Immature natural killer cell (primary cell): ENCODE data around the gene SMS. TPM values are rescaled to one million over a fixed set of nuclear protein-coding genes. Genes with fewer than 3 reads are reported as not detected.

Source experiments
- DNase-seq, 3 donors: peaks; one replicate each; pipeline ENCODE4 v3.0.0; 2022; ENCODE audit warnings: mixed read lengths in 1 of 3
- H3K27ac Mint-ChIP-seq, 6 donors: one replicate each; pipeline ENCODE4 v1.8.0; 2020; ENCODE audit warnings: mixed read lengths in 6 of 6, mild to moderate bottlenecking in 5 of 6, inconsistent platforms in 4 of 6, moderate library complexity in 3 of 6
- H3K27me3 Mint-ChIP-seq, 3 donors: one replicate each; pipeline ENCODE4 v1.8.0; 2020 to 2021; ENCODE audit warnings: low read depth in 3 of 3, mild to moderate bottlenecking in 3 of 3, mixed read lengths in 3 of 3, moderate library complexity in 3 of 3, inconsistent platforms in 1 of 3
- H3K36me3 Mint-ChIP-seq, 3 donors: one replicate each; pipeline ENCODE4 v1.8.0; 2020; ENCODE audit warnings: mixed read lengths in 3 of 3, inconsistent platforms in 2 of 3, mild to moderate bottlenecking in 2 of 3
- H3K4me1 Mint-ChIP-seq, 2 donors: one replicate each; pipeline ENCODE4 v1.8.0; 2020; ENCODE audit warnings: inconsistent platforms in 2 of 2, mild to moderate bottlenecking in 2 of 2, mixed read lengths in 2 of 2, moderate library complexity in 1 of 2
- H3K4me3 Mint-ChIP-seq, 5 donors: one replicate each; pipeline ENCODE4 v1.8.0; 2020; ENCODE audit warnings: mild to moderate bottlenecking in 5 of 5, mixed read lengths in 5 of 5, inconsistent platforms in 3 of 5, moderate library complexity in 3 of 5
- H3K9me3 Mint-ChIP-seq, 6 donors: one replicate each; pipeline ENCODE4 v1.8.0; 2020; ENCODE audit warnings: mild to moderate bottlenecking in 6 of 6, mixed read lengths in 6 of 6, inconsistent platforms in 4 of 6, moderate library complexity in 3 of 6
- polyA plus RNA-seq, 3 donors: library from polyadenylated mRNA; unstranded; fragments of 300-500 nt; fragmentation: Illumina TruSeq; gene quantifications; one replicate each; pipeline ENCODE4 v1.2.3, GENCODE V29; 2021

SMS gene
- polyA plus RNA-seq, 3 donors from 2014 or later: 42.6 to 84.1 (median 55.7) TPM

DNA sequence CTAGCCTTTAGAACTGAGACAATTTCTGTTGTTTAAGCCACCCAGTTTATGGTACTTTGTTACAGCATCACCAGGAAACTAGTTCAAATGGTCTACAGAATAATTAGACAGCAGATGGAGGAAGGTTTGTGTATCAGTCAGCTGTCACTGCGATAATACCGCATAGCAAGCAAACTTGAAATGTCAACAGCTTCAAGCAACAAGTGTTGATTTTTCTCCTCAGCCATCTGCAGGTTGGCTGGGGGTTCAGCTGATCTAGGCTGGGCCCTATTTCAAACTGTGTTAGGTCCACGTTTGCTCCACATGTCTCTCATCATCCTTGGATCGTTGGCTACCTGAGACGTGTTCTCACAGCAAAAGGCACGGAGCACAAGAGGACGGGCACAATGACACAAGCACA is 72.4 kb downstream of the SMS start:
- no peak overlapping the region for H3K27ac Mint-ChIP-seq
- H3K4me1 Mint-ChIP-seq: no peaks in the 10 kb centered on the region
- DNase-seq: no peak
- no peaks in the 10 kb centered on the region for H3K36me3 Mint-ChIP-seq
- H3K27me3 Mint-ChIP-seq: peaks cover 0 to 2% (median 2%) of the 10 kb centered on the region in 3 donors
- H3K4me3 Mint-ChIP-seq: no peak overlapping the region
- H3K9me3 Mint-ChIP-seq: no peaks in the 10 kb centered on the region

DNA sequence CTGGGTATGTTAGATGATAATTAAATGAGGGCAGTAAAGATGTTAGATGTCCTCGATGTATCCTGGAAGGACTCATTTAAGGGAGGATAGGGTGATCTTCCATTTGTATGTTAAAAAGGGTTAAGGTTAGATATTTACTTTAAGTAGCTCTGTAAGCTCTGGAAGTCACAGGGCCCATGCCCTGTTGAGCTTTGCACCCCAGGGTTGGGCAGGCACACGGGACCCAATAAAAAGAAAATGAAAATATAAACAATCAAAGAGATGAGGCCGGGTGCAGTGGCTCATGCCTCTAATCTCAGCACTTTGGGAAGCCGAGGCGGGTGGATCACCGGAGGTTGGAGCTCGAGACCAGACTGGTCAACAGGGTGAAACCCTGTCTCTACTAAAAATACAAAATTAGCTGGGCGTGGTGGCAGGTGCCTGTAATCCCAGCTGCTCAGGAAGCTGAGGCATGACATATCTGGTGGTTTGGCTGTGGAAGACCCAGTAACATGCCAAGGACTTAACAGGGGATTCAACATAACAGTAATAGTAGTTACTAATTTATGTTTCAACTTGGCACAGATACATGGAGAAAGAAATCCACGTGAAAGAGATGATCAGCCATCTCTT is 74.7 kb downstream of the SMS start:
- H3K27ac Mint-ChIP-seq: no peak overlapping the region
- no peak overlapping the region for H3K4me3 Mint-ChIP-seq
- no peak for DNase-seq
- H3K27me3 Mint-ChIP-seq: peaks cover 2 to 4% (median 2%) of the 10 kb centered on the region in 3 donors
- no peaks in the 10 kb centered on the region for H3K36me3 Mint-ChIP-seq
- H3K4me1 Mint-ChIP-seq: no peaks in the 10 kb centered on the region
- no peaks in the 10 kb centered on the region for H3K9me3 Mint-ChIP-seq

DNA sequence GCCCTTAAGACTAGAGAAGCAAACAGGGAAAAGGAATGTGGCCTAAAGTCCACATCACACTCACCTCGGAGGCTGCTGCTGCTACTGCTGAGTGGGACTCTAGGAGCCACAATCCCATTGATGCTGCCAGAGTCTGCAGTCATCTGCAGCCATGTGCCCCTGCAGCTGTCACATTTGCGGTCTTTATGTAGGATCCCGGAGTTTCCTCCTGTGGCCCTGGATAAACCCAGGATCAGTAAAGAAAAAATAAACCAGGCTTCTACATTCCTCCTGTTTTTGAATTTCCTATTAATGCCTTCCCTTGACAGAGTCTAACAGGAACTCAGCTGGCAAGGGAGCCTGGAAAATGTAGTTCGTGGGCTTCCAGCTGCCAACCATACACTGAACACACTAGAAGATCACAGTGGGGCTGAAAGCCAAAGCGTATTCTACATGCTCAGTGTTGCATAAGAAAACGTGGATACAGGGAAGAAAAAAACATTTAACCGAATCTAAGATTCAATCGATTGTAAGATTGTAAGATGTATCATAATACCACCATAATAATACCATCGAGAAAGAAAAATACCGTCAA is 81.3 kb downstream of the SMS start:
- H3K4me3 Mint-ChIP-seq: no peak overlapping the region
- no peak for DNase-seq
- H3K27me3 Mint-ChIP-seq: peaks cover 3 to 6% (median 4%) of the 10 kb centered on the region in 3 donors
- H3K4me1 Mint-ChIP-seq: no peaks in the 10 kb centered on the region
- H3K36me3 Mint-ChIP-seq: no peaks in the 10 kb centered on the region
- no peaks in the 10 kb centered on the region for H3K9me3 Mint-ChIP-seq
- no peak overlapping the region for H3K27ac Mint-ChIP-seq

DNA sequence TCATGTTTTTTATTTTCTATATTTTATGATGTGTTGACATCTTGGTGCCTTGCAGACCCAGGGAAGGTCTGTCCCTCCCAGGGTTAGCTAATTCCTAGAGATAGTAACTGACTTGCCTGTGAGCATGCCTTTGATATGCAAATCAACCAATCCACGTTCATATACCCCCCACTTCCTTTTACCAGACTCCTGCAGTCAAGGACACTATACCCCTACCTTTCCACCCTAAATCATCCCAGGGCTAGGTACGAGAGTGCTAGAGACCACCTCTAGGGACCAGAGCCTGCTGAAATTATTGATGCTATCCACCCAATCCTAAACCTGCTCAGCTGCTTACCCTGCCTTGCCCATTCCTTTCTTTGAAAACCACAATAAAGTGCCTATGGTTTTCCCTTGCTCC is 84.1 kb downstream of the SMS start:
- no peaks in the 10 kb centered on the region for H3K4me1 Mint-ChIP-seq
- no peak for DNase-seq
- no peak overlapping the region for H3K27ac Mint-ChIP-seq
- peaks cover 2 to 4% (median 3%) of the 10 kb centered on the region in 3 donors for H3K27me3 Mint-ChIP-seq
- H3K4me3 Mint-ChIP-seq: no peak overlapping the region
- H3K9me3 Mint-ChIP-seq: no peaks in the 10 kb centered on the region
- H3K36me3 Mint-ChIP-seq: no peaks in the 10 kb centered on the region

GRCh38 chrX:22025751-22026150 is 85.2 kb downstream of the SMS start:
- Mint-ChIP-seq H3K27ac (no peak overlapping the region), H3K9me3 (no peaks in the 10 kb centered on the region), H3K36me3 (no peaks in the 10 kb centered on the region), H3K27me3 (peaks cover 2 to 4% (median 3%) of the 10 kb centered on the region in 3 donors), H3K4me1 (no peaks in the 10 kb centered on the region), H3K4me3 (no peak overlapping the region)
- no peak for DNase-seq

GRCh38 chrX:22026731-22027130 is 86.2 kb downstream of the SMS start:
- H3K4me1 Mint-ChIP-seq: no peaks in the 10 kb centered on the region
- H3K27me3 Mint-ChIP-seq: peaks cover 0 to 2% (median 0%) of the 10 kb centered on the region in 3 donors
- H3K4me3 Mint-ChIP-seq: no peak overlapping the region
- H3K27ac Mint-ChIP-seq: no peak overlapping the region
- H3K36me3 Mint-ChIP-seq: no peaks in the 10 kb centered on the region
- H3K9me3 Mint-ChIP-seq: no peaks in the 10 kb centered on the region
- no peak for DNase-seq

GRCh38 chrX:22032084-22032483 is 91.6 kb downstream of the SMS start, which contains the start of gene PHEX:
TSS of gene PHEX (plus strand) at chrX:22032325. CDS start at chrX:22033006, 681 bp downstream.
- Mint-ChIP-seq H3K27me3 (peaks cover 0 to 3% (median 0%) of the 10 kb centered on the region in 3 donors), H3K9me3 (no peaks in the 10 kb centered on the region), H3K27ac (no peak within 1 kb of the TSS), H3K4me1 (no peaks in the 10 kb centered on the region), H3K36me3 (no peaks in the 10 kb centered on the region), H3K4me3 (no peak within 1 kb of the TSS)
- DNase-seq: no peak

DNA sequence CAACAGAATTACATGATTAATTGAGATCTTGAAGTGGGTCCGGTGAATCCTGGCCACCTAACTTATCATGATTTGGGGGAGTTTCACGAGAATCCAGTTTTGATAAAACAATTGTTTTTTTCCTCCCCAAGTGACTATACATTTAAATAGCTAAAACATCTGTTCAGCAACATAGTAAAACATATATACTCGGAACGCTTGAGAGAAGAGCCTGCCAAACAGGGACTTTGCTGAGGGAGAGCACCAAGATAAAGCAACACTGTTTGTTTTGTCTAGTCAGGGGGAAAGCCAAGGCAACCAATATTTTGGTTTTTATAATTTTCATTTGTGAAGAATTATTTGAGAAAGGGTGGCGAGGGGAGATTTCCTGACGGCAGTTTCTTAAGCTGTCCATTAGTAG is 92.0 kb downstream of the SMS start:
- no peak overlapping the region for H3K4me3 Mint-ChIP-seq
- H3K9me3 Mint-ChIP-seq: no peaks in the 10 kb centered on the region
- H3K27ac Mint-ChIP-seq: no peak overlapping the region
- H3K27me3 Mint-ChIP-seq: peaks cover 0 to 3% (median 0%) of the 10 kb centered on the region in 3 donors
- no peak for DNase-seq
- H3K4me1 Mint-ChIP-seq: no peaks in the 10 kb centered on the region
- H3K36me3 Mint-ChIP-seq: no peaks in the 10 kb centered on the region

DNA sequence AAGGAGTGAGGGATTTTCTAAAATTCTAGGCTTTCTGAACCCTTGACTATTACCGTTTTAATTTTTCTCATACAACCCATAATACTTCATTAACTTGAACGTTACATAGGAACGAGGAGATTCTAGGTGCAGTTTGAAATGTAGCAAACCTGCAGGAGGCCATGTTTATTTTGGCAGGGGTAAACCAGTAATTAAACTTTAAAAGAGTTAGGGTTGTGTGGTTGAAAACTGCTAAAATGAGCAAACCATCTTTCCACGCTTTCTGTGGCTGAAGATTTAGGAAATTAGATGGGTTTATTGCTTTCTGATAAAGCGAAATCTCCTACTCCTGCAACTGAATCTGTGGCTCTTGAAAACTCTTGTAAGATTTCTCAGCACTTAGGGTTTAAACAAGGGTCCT is 93.3 kb downstream of the SMS start:
- no peak for DNase-seq
- no peak overlapping the region for H3K27ac Mint-ChIP-seq
- no peaks in the 10 kb centered on the region for H3K4me1 Mint-ChIP-seq
- no peaks in the 10 kb centered on the region for H3K36me3 Mint-ChIP-seq
- H3K9me3 Mint-ChIP-seq: no peaks in the 10 kb centered on the region
- peaks cover 0 to 3% (median 0%) of the 10 kb centered on the region in 3 donors for H3K27me3 Mint-ChIP-seq
- no peak overlapping the region for H3K4me3 Mint-ChIP-seq

DNA sequence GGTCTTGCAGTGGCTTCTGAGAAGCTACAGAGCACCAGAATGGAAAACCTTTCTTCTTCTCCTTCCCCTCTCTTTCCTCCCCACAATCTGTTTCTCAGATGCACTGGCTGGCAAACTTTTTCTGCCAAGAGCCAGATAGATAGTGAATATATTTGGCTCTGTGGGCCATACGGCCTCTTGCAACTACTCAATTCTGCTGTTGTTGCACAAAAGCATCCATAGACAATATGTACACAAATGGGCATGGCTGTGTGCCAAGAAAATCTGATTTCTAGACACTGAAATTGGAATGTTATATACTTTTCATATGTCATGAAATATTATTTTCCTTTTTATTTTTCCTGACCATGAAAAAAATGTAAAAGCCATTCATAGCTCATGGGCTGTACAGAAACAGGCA is 94.7 kb downstream of the SMS start:
- Mint-ChIP-seq H3K36me3 (no peaks in the 10 kb centered on the region), H3K27ac (no peak overlapping the region), H3K4me3 (no peak overlapping the region), H3K4me1 (no peaks in the 10 kb centered on the region), H3K9me3 (no peaks in the 10 kb centered on the region), H3K27me3 (peaks cover 0 to 4% (median 3%) of the 10 kb centered on the region in 3 donors)
- DNase-seq: no peak

DNA sequence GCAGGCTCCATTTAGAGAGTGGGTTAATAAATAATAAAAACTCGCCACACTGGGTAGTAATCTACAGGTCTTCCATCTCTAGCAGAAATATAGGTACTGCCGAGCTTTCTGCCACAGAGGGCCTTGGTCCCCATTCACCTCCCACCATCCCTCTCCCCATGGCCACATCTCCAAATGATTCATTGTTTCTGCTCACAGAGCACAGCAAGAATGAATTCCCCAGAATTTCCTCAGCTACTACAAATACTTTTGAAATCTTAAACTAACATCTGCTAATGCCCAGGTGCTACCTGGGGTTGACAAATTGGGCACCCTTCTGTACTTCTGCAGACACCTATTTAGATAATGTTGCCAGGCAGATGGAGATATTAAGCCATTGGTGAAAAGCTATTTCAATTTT is 96.7 kb downstream of the SMS start:
- H3K4me3 Mint-ChIP-seq: no peak overlapping the region
- H3K36me3 Mint-ChIP-seq: no peaks in the 10 kb centered on the region
- H3K27ac Mint-ChIP-seq: no peak overlapping the region
- H3K9me3 Mint-ChIP-seq: no peaks in the 10 kb centered on the region
- peaks cover 0 to 4% (median 2%) of the 10 kb centered on the region in 3 donors for H3K27me3 Mint-ChIP-seq
- H3K4me1 Mint-ChIP-seq: no peaks in the 10 kb centered on the region
- DNase-seq: no peak

DNA sequence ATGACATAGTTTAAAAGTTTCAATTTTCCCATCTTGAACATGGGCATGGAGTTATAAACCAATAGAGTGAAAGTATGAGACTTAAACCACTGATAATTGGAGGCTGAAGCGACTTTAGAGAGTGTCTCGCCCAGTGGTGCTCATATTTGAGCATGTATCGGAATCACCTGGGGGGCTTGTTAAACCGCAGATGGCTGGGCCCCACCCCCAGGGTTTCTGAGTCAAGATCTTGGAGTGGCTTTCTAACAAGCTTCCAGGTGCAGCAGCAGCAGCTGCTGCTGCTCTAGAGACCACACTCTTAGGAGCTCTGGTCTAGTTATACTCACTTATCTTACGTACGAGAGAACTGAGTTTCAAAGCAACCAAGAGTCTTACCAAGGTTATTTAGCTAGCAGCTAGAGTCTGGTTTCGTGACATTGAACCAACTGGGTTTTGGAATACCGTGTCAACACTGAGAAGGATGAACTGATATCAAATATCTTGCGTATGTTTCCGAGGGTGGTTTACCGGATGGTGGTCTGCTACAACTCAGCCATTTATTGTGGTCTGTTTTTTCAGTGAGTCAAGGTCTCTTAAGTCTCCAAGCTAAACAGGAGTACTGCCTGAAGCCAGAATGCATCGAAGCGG is 97.5 kb downstream of the SMS start:
- no peaks in the 10 kb centered on the region for H3K9me3 Mint-ChIP-seq
- no peaks in the 10 kb centered on the region for H3K36me3 Mint-ChIP-seq
- no peak for DNase-seq
- H3K27ac Mint-ChIP-seq: no peak overlapping the region
- no peaks in the 10 kb centered on the region for H3K4me1 Mint-ChIP-seq
- no peak overlapping the region for H3K4me3 Mint-ChIP-seq
- peaks cover 0 to 4% (median 0%) of the 10 kb centered on the region in 3 donors for H3K27me3 Mint-ChIP-seq

GRCh38 chrX:22039541-22039940 is 99.0 kb downstream of the SMS start:
- Mint-ChIP-seq H3K9me3 (no peaks in the 10 kb centered on the region), H3K4me3 (no peak overlapping the region), H3K27ac (no peak overlapping the region)

GRCh38 chrX:22040184-22040583 is 99.7 kb downstream of the SMS start:
- Mint-ChIP-seq H3K4me1 (no peaks in the 10 kb centered on the region), H3K27me3 (peaks cover 0 to 4% (median 0%) of the 10 kb centered on the region in 3 donors), H3K9me3 (no peaks in the 10 kb centered on the region), H3K36me3 (no peaks in the 10 kb centered on the region), H3K4me3 (no peak overlapping the region), H3K27ac (no peak overlapping the region)
- no peak for DNase-seq

More at GRCh38 chrX:22039541-22039940, 99.0 kb downstream of the SMS start:
- DNase-seq: no peak
- Mint-ChIP-seq H3K27me3 (peaks cover 0 to 4% (median 0%) of the 10 kb centered on the region in 3 donors), H3K36me3 (no peaks in the 10 kb centered on the region), H3K4me1 (no peaks in the 10 kb centered on the region)
